H9 (cell line): Measurements from ENCODE around the gene GPC6. TPM values are rescaled to one million over a fixed set of nuclear protein-coding genes. Genes with fewer than 3 reads are reported as not detected.

ENCODE experiments used
- DNase-seq: peaks from one replicate; pipeline ENCODE4 v3.0.0-alpha.2; 2017
- H2AFZ ChIP-seq: one replicate; pipeline ENCODE4 v1.6.1; 2013; ENCODE audit warnings: mild to moderate bottlenecking, low read length, control low read depth, moderate library complexity
- H2AK5ac ChIP-seq: 2 replicates; pipeline ENCODE4 v1.6.1; 2013; ENCODE audit warnings: low read length, control low read depth, mixed read lengths; ENCODE audit not compliant: insufficient read length
- H2BK120ac ChIP-seq: one replicate; pipeline ENCODE4 v1.6.1; 2013; ENCODE audit warnings: low read depth, mild to moderate bottlenecking, low read length, control low read depth, inconsistent platforms; ENCODE audit not compliant: poor library complexity, severe bottlenecking
- H2BK12ac ChIP-seq: 2 replicates; pipeline ENCODE4 v1.6.1; 2013; ENCODE audit warnings: low read length, control low read depth, mixed read lengths, low read depth; ENCODE audit not compliant: insufficient read length
- H2BK15ac ChIP-seq: 2 replicates; pipeline ENCODE4 v1.6.1; 2013; ENCODE audit warnings: low read depth, low read length, control low read depth
- H2BK20ac ChIP-seq: one replicate; pipeline ENCODE4 v1.6.1; 2013; ENCODE audit warnings: low read depth, mild to moderate bottlenecking, low read length, control low read depth, inconsistent platforms; ENCODE audit not compliant: poor library complexity, severe bottlenecking
- H2BK5ac ChIP-seq: 2 replicates; pipeline ENCODE4 v1.6.1; 2013; ENCODE audit warnings: low read length, control low read depth, mixed read lengths; ENCODE audit not compliant: insufficient read length
- H3K14ac ChIP-seq: 2 replicates; pipeline ENCODE4 v1.6.1; 2013; ENCODE audit warnings: low read length, control low read depth; ENCODE audit not compliant: insufficient read depth
- H3K18ac ChIP-seq: 2 replicates; pipeline ENCODE4 v1.6.1; 2013; ENCODE audit warnings: low read depth, mild to moderate bottlenecking, mixed read lengths, low read length, control low read depth; ENCODE audit not compliant: insufficient read length
- H3K23ac ChIP-seq: 2 replicates; pipeline ENCODE4 v1.6.1; 2013; ENCODE audit warnings: low read length, control low read depth, mixed read lengths, low read depth; ENCODE audit not compliant: insufficient read length
- H3K23me2 ChIP-seq: 2 replicates; pipeline ENCODE4 v1.6.1; 2013; ENCODE audit warnings: low read depth, mild to moderate bottlenecking, mixed read lengths, low read length, control low read depth; ENCODE audit not compliant: insufficient read length, poor library complexity, severe bottlenecking
- H3K27ac ChIP-seq: 2 replicates; pipeline ENCODE4 v1.5.1; 2013; ENCODE audit warnings: low read length, control low read depth, mixed read lengths, low read depth; ENCODE audit not compliant: insufficient read length
- H3K27me3 ChIP-seq: 2 replicates; pipeline ENCODE4 v1.6.1; 2013; ENCODE audit warnings: low read length, control low read depth, inconsistent platforms; ENCODE audit not compliant: insufficient read depth
- H3K4ac ChIP-seq: 2 replicates; pipeline ENCODE4 v1.6.1; 2013; ENCODE audit warnings: low read depth, mild to moderate bottlenecking, control low read depth, inconsistent platforms, low read length, moderate library complexity
- H3K4me1 ChIP-seq: 2 replicates; pipeline ENCODE4 v1.6.1; 2013; ENCODE audit warnings: low read length, control low read depth, inconsistent platforms; ENCODE audit not compliant: insufficient read depth
- H3K4me2 ChIP-seq: 2 replicates; pipeline ENCODE4 v1.6.1; 2013; ENCODE audit warnings: low read length, control low read depth, mixed read lengths; ENCODE audit not compliant: insufficient read length, insufficient read depth
- H3K56ac ChIP-seq: 2 replicates; pipeline ENCODE4 v1.6.1; 2013; ENCODE audit warnings: low read depth, mild to moderate bottlenecking, mixed read lengths, low read length, control low read depth; ENCODE audit not compliant: insufficient read length
- H3K79me1 ChIP-seq: 2 replicates; pipeline ENCODE4 v1.6.1; 2013; ENCODE audit warnings: low read depth, mild to moderate bottlenecking, moderate library complexity, low read length, control low read depth, inconsistent platforms; ENCODE audit not compliant: insufficient read depth, poor library complexity, severe bottlenecking
- H3K79me2 ChIP-seq: 2 replicates; pipeline ENCODE4 v1.6.1; 2013; ENCODE audit warnings: low read length, control low read depth, inconsistent platforms; ENCODE audit not compliant: insufficient read depth
- H3K9ac ChIP-seq: 2 replicates; pipeline ENCODE4 v1.6.1; 2013; ENCODE audit warnings: low read length, control low read depth, mixed read lengths; ENCODE audit not compliant: insufficient read length; ENCODE audit errors: extremely low read depth
- H3K9me3 ChIP-seq: one replicate; pipeline ENCODE4 v1.6.1; 2013; ENCODE audit warnings: low read depth, low read length, inconsistent platforms; ENCODE audit not compliant: control insufficient read depth
- H3T11ph ChIP-seq: one replicate; pipeline ENCODE4 v1.6.1; 2013; ENCODE audit warnings: mild to moderate bottlenecking, low read length, control low read depth, inconsistent platforms
- H4K20me1 ChIP-seq: one replicate; pipeline ENCODE4 v1.6.1; 2013; ENCODE audit not compliant: control insufficient read depth, insufficient read length, insufficient read depth
- H4K5ac ChIP-seq: 2 replicates; pipeline ENCODE4 v1.6.1; 2013; ENCODE audit warnings: low read depth, mild to moderate bottlenecking, mixed read lengths, low read length, control low read depth; ENCODE audit not compliant: insufficient read length
- H4K8ac ChIP-seq: replicated peaks from 2 replicates; pipeline ENCODE4 v1.6.1; 2013; ENCODE audit warnings: low read length, control low read depth, mixed read lengths, low read depth; ENCODE audit not compliant: insufficient read length
- H4K91ac ChIP-seq: 2 replicates; pipeline ENCODE4 v1.6.1; 2013; ENCODE audit warnings: low read depth, mild to moderate bottlenecking, moderate library complexity, mixed read lengths, low read length, control low read depth; ENCODE audit not compliant: insufficient read length
- H3K27ac Mint-ChIP-seq, 3 experiments: 2 replicates in 2 of 3; 3 replicates in 1 of 3; pipeline ENCODE4 v1.8.0; 2020 to 2021; ENCODE audit warnings: mixed read lengths in 3 of 3, mild to moderate bottlenecking in 1 of 3, moderate library complexity in 1 of 3
- H3K27me3 Mint-ChIP-seq: 2 replicates; pipeline ENCODE4 v1.8.0; 2021; ENCODE audit warnings: low read depth, mild to moderate bottlenecking, moderate library complexity, mixed read lengths
- H3K36me3 Mint-ChIP-seq, 3 experiments: 2 replicates in 2 of 3; 3 replicates in 1 of 3; pipeline ENCODE4 v1.8.0; 2020 to 2021; ENCODE audit warnings: low read depth in 3 of 3, mixed read lengths in 3 of 3; ENCODE audit not compliant: insufficient read depth in 1 of 3
- H3K4me1 Mint-ChIP-seq, 2 experiments: 2 replicates each; pipeline ENCODE4 v1.8.0; 2020; ENCODE audit warnings: mixed read lengths in 2 of 2
- H3K4me3 Mint-ChIP-seq, 2 experiments: 2 replicates in 1 of 2; 3 replicates in 1 of 2; pipeline ENCODE4 v1.8.0; 2020 to 2021; ENCODE audit warnings: mild to moderate bottlenecking in 2 of 2, mixed read lengths in 2 of 2, moderate library complexity in 1 of 2
- H3K9me3 Mint-ChIP-seq, 2 experiments: 2 replicates in 1 of 2; 3 replicates in 1 of 2; pipeline ENCODE4 v1.8.0; 2020; ENCODE audit warnings: mild to moderate bottlenecking in 2 of 2, mixed read lengths in 2 of 2, moderate library complexity in 1 of 2
- CTCF ChIP-seq: fragments of 200-600 bp; sonication (generic); conservative IDR thresholded peaks from 3 replicates; pipeline ENCODE4 v1.8.0; 2021; ENCODE audit warnings: antibody characterized with exemption, mild to moderate bottlenecking
- WGBS: extraction: QIAGEN DNeasy Blood & Tissue Kit; methylation state at CpG from one replicate; pipeline ENCODE4 v1.1.7; 2013; ENCODE audit warnings: missing lambda C conversion rate, low lambda C conversion rate, mixed read lengths; ENCODE audit not compliant: insufficient read length; ENCODE audit errors: extremely low coverage; 5-methylcytosine and 5-hydroxymethylcytosine counted together
- total RNA-seq: library from RNA; stranded (reverse); gene quantifications from 2 replicates; pipeline ENCODE4 v1.2.1, GENCODE V29; 2021

Gene GPC6
- total RNA-seq, 1 experiment from 2014 or later: 15.6 TPM

- Histone ChIP-seq H3K4me2 (no peak overlapping the region), H3K4me1 (0 out of 2 replicates have a peak, but pooled peaks cover 2% of the 10 kb centered on the region), H4K5ac (no peak overlapping the region), H3K14ac (no peak overlapping the region), H3K18ac (no peak overlapping the region), H3K9ac (no peak overlapping the region), H3K27ac (no peak overlapping the region), H3K79me2 (no peaks in the 10 kb centered on the region), H2BK20ac (no peak overlapping the region), H3K27me3 (no peaks in the 10 kb centered on the region), H4K20me1 (no peaks in the 10 kb centered on the region), H4K91ac (no peak overlapping the region), H2BK12ac (no peak overlapping the region), H2AFZ (no peak overlapping the region), H2BK5ac (no peak overlapping the region), H2BK15ac (no peak overlapping the region), H2BK120ac (no peak overlapping the region), H3T11ph (no peak overlapping the region), H2AK5ac (no peak overlapping the region), H3K23ac (no peak overlapping the region), H3K9me3 (no peaks in the 10 kb centered on the region), H3K79me1 (no peaks in the 10 kb centered on the region), H3K4ac (no peak overlapping the region), H4K8ac (no peak overlapping the region), H3K23me2 (no peaks in the 10 kb centered on the region), H3K56ac (no peak overlapping the region)
- no peaks in the 10 kb centered on the region for H3K36me3 Mint-ChIP-seq
- no peak for DNase-seq
- no CpG with 5 or more reads among the region's 5 CpGs for WGBS
- peaks cover 8 to 11% of the 10 kb centered on the region in 2 experiments for H3K4me1 Mint-ChIP-seq
- no peak overlapping the region for H3K27ac Mint-ChIP-seq
- no peaks in the 10 kb centered on the region for H3K9me3 Mint-ChIP-seq
- no peaks in the 10 kb centered on the region for H3K27me3 Mint-ChIP-seq
- no peak for TF ChIP-seq CTCF
- no peak overlapping the region for H3K4me3 Mint-ChIP-seq
Observed at GRCh38 chr13:93947651-93948050, 721.0 kb downstream of the GPC6 start.
